ENCODE data around the gene CD200R1. TPM values are rescaled to one million over a fixed set of nuclear protein-coding genes. Genes with fewer than 3 reads are reported as not detected.

The CD200R1 gene
- total and polyA plus RNA-seq, 2 of the 4 experiments (the other 2 are of a cell fraction): under 0.01 to 0.05 TPM

DNA sequence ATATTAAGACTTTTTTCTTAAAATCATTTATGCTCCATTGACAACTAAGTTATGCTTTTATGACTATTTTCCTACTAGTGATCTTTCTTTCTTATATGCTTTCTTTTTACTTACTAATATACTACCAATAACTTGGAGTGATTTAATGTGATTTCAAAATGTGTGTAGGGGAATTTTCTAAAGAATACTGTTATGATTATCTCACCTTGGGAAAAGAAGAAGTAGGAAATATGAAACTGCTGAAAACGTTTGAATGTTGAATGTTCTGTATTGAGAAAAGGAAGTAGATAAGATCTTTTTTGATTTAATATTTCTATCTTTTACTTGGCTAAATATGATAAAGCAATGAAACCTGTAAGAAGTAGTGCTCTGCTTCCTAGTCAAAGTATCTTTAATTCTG is 7.8 kb upstream of the CD200R1 start:
- Histone ChIP-seq H2AK5ac (ENCODE audit: low read depth, low read length) (no peak overlapping the region), H2AK9ac (replicated peaks; ENCODE audit: low read depth, low read length, poor library complexity) (no peak overlapping the region), H3K27ac (ENCODE audit: insufficient read depth, low read length) (no peak overlapping the region), H3K56ac (ENCODE audit: extremely low read depth, insufficient read depth, low read length) (no peak overlapping the region), H2BK120ac (ENCODE audit: low read depth, low read length) (no peak overlapping the region), H3K4me3 (ENCODE audit: insufficient read depth, low read depth, low read length) (no peak overlapping the region), H3K4me1 (ENCODE audit: control insufficient read depth, insufficient read depth, low read length) (peaks cover 8% of the 10 kb centered on the region), H3K27me3 (ENCODE audit: control insufficient read depth, insufficient read depth, low read length) (peaks cover 2% of the 10 kb centered on the region; the same call in 1 of the 2 replicates), H2BK20ac (ENCODE audit: low read depth, low read length) (no peak overlapping the region), H3K18ac (ENCODE audit: low read depth, low read length) (no peak overlapping the region), H2BK15ac (ENCODE audit: low read depth, low read length) (no peak overlapping the region), H3K9me3 (ENCODE audit: control insufficient read depth, insufficient read depth, low read length) (no peaks in the 10 kb centered on the region), H3K4ac (ENCODE audit: low read depth, low read length) (no peak overlapping the region), H4K20me1 (ENCODE audit: insufficient read depth, low read length) (no peaks in the 10 kb centered on the region), H4K8ac (ENCODE audit: low read depth in 2 of 2, low read length in 2 of 2) (no peak overlapping the region), H3K23ac (ENCODE audit: low read depth, low read length) (no peak overlapping the region), H4K91ac (ENCODE audit: insufficient read depth, low read depth, low read length) (no peak overlapping the region), H3K79me1 (ENCODE audit: low read depth in 1 of 2, low read length in 2 of 2) (no peaks in the 10 kb centered on the region), H4K5ac (ENCODE audit: low read depth, low read length) (no peak overlapping the region), H3K9ac (ENCODE audit: low read depth, low read length) (no peak overlapping the region), H3K14ac (replicated peaks; ENCODE audit: low read depth, low read length) (no peak overlapping the region), H3K4me2 (ENCODE audit: low read depth, low read length) (no peak overlapping the region), H3K36me3 (ENCODE audit: control insufficient read depth, insufficient read depth, low read length) (no peaks in the 10 kb centered on the region), H3K9me1 (ENCODE audit: insufficient read depth, low read length) (peaks cover 4% of the 10 kb centered on the region; the same call in 1 of the 2 replicates), H2AFZ (replicated peaks; ENCODE audit: low read length, poor library complexity) (no peak overlapping the region), H2BK5ac (ENCODE audit: low read depth, low read length, poor library complexity, severe bottlenecking) (no peak overlapping the region)
- dilution Hi-C loops (cut with HindIII; ENCODE audit: low sequenced_read_pairs, unreplicated experiment) (loop anchor here (25.0 kb wide), 1 partner anchor 395 kb away; no protein-coding TSS in a partner anchor), intact Hi-C loops (cut with micrococcal nuclease) (no loop called here), in situ Hi-C loops (cut with MboI; ENCODE audit: low sequenced_read_pairs) (loop anchor here (10.0 to 25.0 kb wide), 3 partner anchors 248 to 670 kb away; no protein-coding TSS in a partner anchor)
- TF ChIP-seq, protein P1, sequence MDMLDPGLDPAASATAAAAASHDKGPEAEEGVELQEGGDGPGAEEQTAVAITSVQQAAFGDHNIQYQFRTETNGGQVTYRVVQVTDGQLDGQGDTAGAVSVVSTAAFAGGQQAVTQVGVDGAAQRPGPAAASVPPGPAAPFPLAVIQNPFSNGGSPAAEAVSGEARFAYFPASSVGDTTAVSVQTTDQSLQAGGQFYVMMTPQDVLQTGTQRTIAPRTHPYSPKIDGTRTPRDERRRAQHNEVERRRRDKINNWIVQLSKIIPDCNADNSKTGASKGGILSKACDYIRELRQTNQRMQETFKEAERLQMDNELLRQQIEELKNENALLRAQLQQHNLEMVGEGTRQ (IDR thresholded peaks at IDR 0.05; ENCODE audit: low read depth, low read length): no peak
- no peak for TF ChIP-seq RAD21 (IDR thresholded peaks at IDR 0.05; ENCODE audit: low read length)
- no peak for TF ChIP-seq CHD1 (IDR thresholded peaks at IDR 0.05; ENCODE audit: low read depth, low read length)
- TF ChIP-seq MAZ (IDR thresholded peaks at IDR 0.05; ENCODE audit: borderline replicate concordance, low read depth, low read length): no peak
- no peak for TF ChIP-seq MXI1 (IDR thresholded peaks at IDR 0.05; ENCODE audit: borderline replicate concordance, low read depth, low read length)
- no peak for TF ChIP-seq SMC3 (IDR thresholded peaks at IDR 0.05; ENCODE audit: low read depth, low read length)
- no peak for TF ChIP-seq RFX5 (IDR thresholded peaks at IDR 0.05; ENCODE audit: low read depth, low read length)
- TF ChIP-seq MAFK (IDR thresholded peaks at IDR 0.05; ENCODE audit: low read depth, low read length): no peak
- TF ChIP-seq RCOR1 (IDR thresholded peaks at IDR 0.05; ENCODE audit: insufficient replicate concordance, low read length): no peak
- TF ChIP-seq NFE2L2 (IDR thresholded peaks at IDR 0.05; ENCODE audit: low read depth, low read length): no peak
- no peak for TF ChIP-seq FOS (IDR thresholded peaks at IDR 0.05; ENCODE audit: low read depth, low read length)
- no peak for TF ChIP-seq POLR2A (IDR thresholded peaks at IDR 0.05; ENCODE audit: low read depth, low read length)
- TF ChIP-seq BHLHE40 (IDR thresholded peaks at IDR 0.05; ENCODE audit: low read depth, low read length): no peak
- POLR2A ChIA-PET (ENCODE audit: unreplicated experiment): no interaction called here
- ATAC-seq (ENCODE audit: low read depth): no peak
- WGBS, 2 experiments (ENCODE audit: extremely low coverage in 2 of 2, insufficient read length in 1 of 2): no CpG with 5 or more reads among the region's 1 CpG
- CTCF ChIA-PET: no interaction called here
- no peak for DNase-seq
- BruUV-seq (replicated peaks): no TSS peak
